Neural crest cell (in vitro differentiated cells): ENCODE data around the gene DYNC1H1. TPM values are rescaled to one million over a fixed set of nuclear protein-coding genes. Genes with fewer than 3 reads are reported as not detected.
"Not testable (repeated sequence)": the region's sequence is repeated elsewhere in the genome, so short reads cannot be mapped to it uniquely, and the experiment has no call there.

Experiments
- DNase-seq: peaks from one replicate; pipeline ENCODE4 v3.0.0; 2021; ENCODE audit warnings: low read depth, mixed read lengths, low spot score
- H3K27ac Mint-ChIP-seq: one replicate; pipeline ENCODE4 v1.8.0; 2021; ENCODE audit warnings: mild to moderate bottlenecking, mixed read lengths; ENCODE audit not compliant: unreplicated experiment
- H3K27me3 Mint-ChIP-seq: 2 replicates; pipeline ENCODE4 v1.8.0; 2021; ENCODE audit warnings: low read depth, mild to moderate bottlenecking, mixed read lengths
- H3K36me3 Mint-ChIP-seq: 2 replicates; pipeline ENCODE4 v1.8.0; 2021; ENCODE audit warnings: low read depth, mild to moderate bottlenecking, mixed read lengths
- H3K4me1 Mint-ChIP-seq: 2 replicates; pipeline ENCODE4 v1.8.0; 2021; ENCODE audit warnings: mixed read lengths
- H3K4me3 Mint-ChIP-seq: one replicate; pipeline ENCODE4 v1.8.0; 2021; ENCODE audit warnings: mild to moderate bottlenecking, mixed read lengths
- H3K9me3 Mint-ChIP-seq: 2 replicates; pipeline ENCODE4 v1.8.0; 2021; ENCODE audit warnings: mixed read lengths
- CTCF ChIP-seq: fragments of 200-600 bp; sonication (generic); conservative IDR thresholded peaks from 2 replicates; pipeline ENCODE4 v1.5.0; 2021; ENCODE audit warnings: antibody characterized with exemption, mild to moderate bottlenecking
- total RNA-seq: library from RNA; stranded (reverse); gene quantifications from 2 replicates; pipeline ENCODE4 v1.2.1, GENCODE V29; 2021

DYNC1H1 gene
- total RNA-seq, 1 donor from 2014 or later: 528 TPM

GRCh38 chr14:101965770-101966722 lies 1.7 kb downstream of the DYNC1H1 start:
- no peak for TF ChIP-seq CTCF
- no peak for DNase-seq
- Mint-ChIP-seq H3K4me1 (peaks cover 43% of the 10 kb centered on the region), H3K4me3 (peak overlapping the region; percentile 98), H3K27me3 (no peaks in the 10 kb centered on the region), H3K36me3 (peaks cover 8% of the 10 kb centered on the region), H3K27ac (peak overlapping the region; percentile 79), H3K9me3 (no peaks in the 10 kb centered on the region)

GRCh38 chr14:101966742-101967141 lies 2.4 kb downstream of the DYNC1H1 start:
- peaks cover 39% of the 10 kb centered on the region for H3K4me1 Mint-ChIP-seq
- no peak for TF ChIP-seq CTCF
- peaks cover 8% of the 10 kb centered on the region for H3K36me3 Mint-ChIP-seq
- no peak overlapping the region for H3K27ac Mint-ChIP-seq
- no peaks in the 10 kb centered on the region for H3K27me3 Mint-ChIP-seq
- no peaks in the 10 kb centered on the region for H3K9me3 Mint-ChIP-seq
- no peak for DNase-seq
- peak overlapping the region; percentile 87 for H3K4me3 Mint-ChIP-seq

DNA sequence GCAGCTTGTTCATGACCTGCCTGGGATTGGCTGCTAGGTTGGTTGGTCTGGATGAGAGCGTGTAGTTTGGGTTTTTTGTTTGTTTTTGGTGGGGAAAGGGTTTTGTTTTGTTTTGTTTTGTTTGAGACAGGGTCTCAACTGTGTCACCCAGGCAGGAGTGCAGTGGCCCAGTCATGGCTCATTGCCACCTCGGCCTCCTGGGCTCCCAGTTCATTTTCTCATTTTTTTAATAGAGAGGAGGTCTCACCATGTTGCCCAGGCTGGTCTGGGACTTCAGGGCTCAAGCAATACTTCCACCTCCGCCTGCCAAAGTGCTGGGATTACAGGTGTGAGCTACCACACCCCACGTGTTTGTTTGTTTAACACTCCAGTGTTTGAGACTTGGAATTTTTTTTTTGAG lies 3.8 kb downstream of the DYNC1H1 start:
- Mint-ChIP-seq H3K27me3 (no peaks in the 10 kb centered on the region), H3K27ac (no peak overlapping the region), H3K9me3 (no peaks in the 10 kb centered on the region), H3K4me1 (peaks cover 46% of the 10 kb centered on the region), H3K4me3 (peak overlapping the region; percentile 54), H3K36me3 (peaks cover 8% of the 10 kb centered on the region)
- TF ChIP-seq CTCF: no peak
- no peak for DNase-seq

GRCh38 chr14:101969481-101969880 lies 5.1 kb downstream of the DYNC1H1 start:
- no peak overlapping the region for H3K27ac Mint-ChIP-seq
- no peak for TF ChIP-seq CTCF
- no peaks in the 10 kb centered on the region for H3K27me3 Mint-ChIP-seq
- no peak for DNase-seq
- peaks cover 41% of the 10 kb centered on the region for H3K4me1 Mint-ChIP-seq
- H3K4me3 Mint-ChIP-seq: no peak overlapping the region
- no peaks in the 10 kb centered on the region for H3K9me3 Mint-ChIP-seq
- peaks cover 8% of the 10 kb centered on the region for H3K36me3 Mint-ChIP-seq

DNA sequence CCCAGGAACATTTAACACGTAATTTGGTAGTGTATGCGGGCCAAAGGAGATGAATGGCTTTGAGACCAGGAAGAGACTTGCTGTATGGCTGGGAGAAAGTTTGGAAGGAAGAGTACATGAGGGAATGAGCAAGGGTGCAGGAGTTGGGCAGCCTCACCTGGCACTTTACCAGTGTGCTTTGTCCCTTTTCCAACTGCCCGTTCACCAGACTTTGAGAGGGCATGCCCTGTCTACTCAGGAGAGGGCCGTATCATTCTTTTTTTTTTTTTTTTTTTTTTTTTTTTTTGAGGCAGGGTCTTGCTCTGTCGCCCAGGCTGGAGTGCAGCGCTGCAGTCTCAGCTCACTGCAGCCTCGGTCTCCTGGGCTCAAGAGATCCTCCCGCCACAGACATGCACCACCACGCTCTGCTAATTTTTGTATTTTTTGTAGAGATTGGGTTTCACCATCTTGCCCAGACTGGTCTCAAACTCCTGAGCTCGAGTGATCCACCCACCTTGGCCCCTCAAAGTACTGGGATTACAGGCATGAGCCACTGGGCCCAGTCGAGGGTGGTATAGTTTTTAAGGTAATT lies 6.5 kb downstream of the DYNC1H1 start:
- Mint-ChIP-seq H3K27ac (peak overlapping the region; percentile 87), H3K36me3 (peaks cover 8% of the 10 kb centered on the region)

DNA sequence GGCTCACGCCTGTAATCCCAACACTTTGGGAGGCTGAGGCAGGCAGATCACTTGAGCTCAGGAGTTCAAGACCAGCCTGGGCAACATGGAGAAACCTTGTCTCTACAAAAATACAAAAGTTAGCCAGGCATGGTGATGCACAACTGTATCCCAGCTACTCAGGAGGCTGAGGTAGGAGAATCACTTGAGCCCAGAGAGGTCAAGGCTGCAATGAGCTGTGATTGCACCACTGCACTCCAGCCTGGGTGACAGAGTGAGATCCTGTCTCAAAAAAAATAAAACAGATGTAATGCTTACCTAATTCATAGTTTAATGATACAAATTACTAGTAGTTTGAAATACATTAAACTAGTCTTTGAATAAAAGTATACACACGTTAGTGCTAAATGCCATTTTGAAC lies 7.1 kb downstream of the DYNC1H1 start:
- H3K9me3 Mint-ChIP-seq, DNase-seq, H3K36me3 Mint-ChIP-seq, H3K27me3 Mint-ChIP-seq, H3K27ac Mint-ChIP-seq, H3K4me3 Mint-ChIP-seq: not testable (repeated sequence)
- H3K4me1 Mint-ChIP-seq: peaks cover 34% of the 10 kb centered on the region

More for the DNA sequence above, 6.5 kb downstream of the DYNC1H1 start:
- DNase-seq: no peak
- no peaks in the 10 kb centered on the region for H3K9me3 Mint-ChIP-seq
- H3K4me3 Mint-ChIP-seq: no peak overlapping the region
- peaks cover 37% of the 10 kb centered on the region for H3K4me1 Mint-ChIP-seq
- H3K27me3 Mint-ChIP-seq: no peaks in the 10 kb centered on the region
- TF ChIP-seq CTCF: no peak
